HG02571 (cell line): ENCODE data around the gene GRB7.

Experiments used
- ATAC-seq: cut with Tn5 transposase; IDR thresholded peaks from one replicate; pipeline ENCODE4 v1.9.1; 2021; ENCODE audit warnings: mild to moderate bottlenecking, moderate library complexity; ENCODE audit not compliant: unreplicated experiment

Gene GRB7

DNA sequence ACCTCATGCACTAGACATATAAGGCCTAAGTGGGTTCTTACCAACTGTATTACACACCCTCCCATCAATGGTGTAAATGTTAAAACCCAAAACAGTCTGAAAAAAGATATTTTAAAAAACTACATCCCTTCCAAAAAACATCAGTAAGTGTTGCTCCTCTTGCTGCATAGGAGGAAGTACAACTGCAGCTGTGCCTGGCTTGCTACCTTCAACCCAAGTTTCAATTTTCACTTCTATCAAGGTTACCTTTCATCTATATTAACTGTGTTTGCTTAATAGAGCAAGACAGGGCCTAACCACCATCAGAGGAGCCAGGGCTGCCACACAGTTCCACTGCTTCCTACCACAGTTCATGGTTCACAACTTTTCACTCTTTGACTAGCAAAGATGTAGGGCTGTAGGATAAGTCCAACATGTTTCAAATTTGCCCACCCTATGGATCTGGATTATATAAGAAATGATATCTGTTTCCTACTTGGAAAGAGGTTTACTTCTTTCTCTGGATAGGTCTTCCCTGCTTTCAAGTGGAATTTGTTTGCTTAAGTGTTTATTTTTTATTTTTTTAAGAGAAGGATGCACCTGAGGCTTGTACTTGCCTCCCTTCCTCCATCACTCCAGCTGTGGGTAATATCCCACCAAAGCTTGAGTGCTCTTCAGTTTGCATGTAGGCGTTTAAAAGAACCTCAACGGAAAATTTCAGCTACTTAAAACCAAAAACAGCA is 56.7 kb downstream of the GRB7 start:
- peak; percentile 68 for ATAC-seq
